ENCODE results near the gene DHX38. TPM values are rescaled to one million over a fixed set of nuclear protein-coding genes. Genes with fewer than 3 reads are reported as not detected.

The DHX38 gene
- total and polyA plus RNA-seq, 7 experiments from 2014 or later = 21.6 to 113 (median 90.4) TPM

DNA sequence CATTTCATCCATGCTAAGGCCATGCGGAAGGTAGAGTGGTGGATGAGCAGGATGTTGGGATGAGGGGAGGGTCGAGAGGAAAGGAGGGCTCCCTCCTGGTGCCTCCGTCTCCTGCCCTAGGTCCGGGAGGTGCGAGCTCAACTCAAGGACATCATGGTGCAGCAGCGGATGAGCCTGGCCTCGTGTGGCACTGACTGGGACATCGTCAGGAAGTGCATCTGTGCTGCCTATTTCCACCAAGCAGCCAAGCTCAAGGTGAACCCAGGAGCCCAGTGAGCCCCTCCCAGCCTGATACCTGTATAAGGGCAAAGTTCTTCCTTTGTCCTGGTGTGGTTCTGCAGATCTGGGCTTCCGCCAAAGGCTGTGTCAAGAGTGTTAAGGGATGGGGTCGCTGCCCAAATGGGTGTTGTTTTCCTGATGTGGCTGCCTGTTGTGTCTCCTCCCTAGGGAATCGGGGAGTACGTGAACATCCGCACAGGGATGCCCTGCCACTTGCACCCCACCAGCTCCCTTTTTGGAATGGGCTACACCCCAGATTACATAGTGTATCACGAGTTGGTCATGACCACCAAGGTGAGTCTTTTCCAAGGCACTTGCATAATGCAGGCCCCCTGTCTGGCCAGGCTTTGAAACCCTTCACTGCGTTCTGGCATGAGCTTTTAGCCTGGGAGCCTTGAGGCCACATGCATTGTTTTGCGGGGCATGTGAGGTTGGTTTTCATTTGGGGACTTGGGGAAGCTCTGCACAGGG lies 14.9 kb downstream of the DHX38 start:
- no peaks in the 10 kb centered on the region for H3K9me3 Mint-ChIP-seq
- intact Hi-C loops (cut with micrococcal nuclease) = no loop called here

GRCh38 chr16:72109300-72109699 lies 15.7 kb downstream of the DHX38 start:
- no peak overlapping the region for H3K4me3 Mint-ChIP-seq
- ChIA-PET POLR2A (no interaction called here), CTCF (no interaction called here)
- H3K4me3 ChIP-seq (ENCODE audit: low read length) = no peak overlapping the region
- H3K36me3 Mint-ChIP-seq = peaks cover 13 to 88% (median 39%) of the 10 kb centered on the region in 5 donors
- H3K4me1 Mint-ChIP-seq = no peaks in the 10 kb centered on the region
- intact Hi-C loops (cut with micrococcal nuclease) = no loop called here
- no peak overlapping the region for H3K27ac ChIP-seq (ENCODE audit: low read depth, low read length)
- H3K4me1 ChIP-seq (ENCODE audit: control insufficient read depth in 2 of 2, insufficient read depth in 2 of 2, low read length in 2 of 2) = no peaks in the 10 kb centered on the region
- DNase-seq (no peak), ATAC-seq (no peak)
- no peaks in the 10 kb centered on the region for H3K27me3 Mint-ChIP-seq
- H3K9me3 Mint-ChIP-seq = no peaks in the 10 kb centered on the region
- no peak overlapping the region for H3K27ac Mint-ChIP-seq
- H3K27me3 ChIP-seq (ENCODE audit: control insufficient read depth in 2 of 2, insufficient read depth in 2 of 2, low read length in 2 of 2) = no peaks in the 10 kb centered on the region
- H3K9me3 ChIP-seq (ENCODE audit: control insufficient read depth in 2 of 3, low read length in 3 of 3) = no peaks in the 10 kb centered on the region
- H3K36me3 ChIP-seq (ENCODE audit: control insufficient read depth in 2 of 3, insufficient read depth in 3 of 3, low read length in 3 of 3) = peaks cover 38 to 90% (median 46%) of the 10 kb centered on the region in 3 experiments

More for the DNA sequence above, 14.9 kb downstream of the DHX38 start:
- CTCF ChIA-PET = no interaction called here
- H3K36me3 Mint-ChIP-seq = peaks cover 13 to 95% (median 40%) of the 10 kb centered on the region in 5 donors
- Histone ChIP-seq H3K9me3 (ENCODE audit: control insufficient read depth in 2 of 3, low read length in 3 of 3) (no peaks in the 10 kb centered on the region), H3K4me3 (ENCODE audit: low read length) (no peak overlapping the region), H3K36me3 (ENCODE audit: control insufficient read depth in 2 of 3, insufficient read depth in 3 of 3, low read length in 3 of 3) (peaks cover 43 to 97% (median 48%) of the 10 kb centered on the region in 3 experiments), H3K4me1 (ENCODE audit: control insufficient read depth in 2 of 2, insufficient read depth in 2 of 2, low read length in 2 of 2) (no peaks in the 10 kb centered on the region), H3K27me3 (ENCODE audit: control insufficient read depth in 2 of 2, insufficient read depth in 2 of 2, low read length in 2 of 2) (no peaks in the 10 kb centered on the region), H3K27ac (ENCODE audit: low read depth, low read length) (no peak overlapping the region)
- DNase-seq (no peak), ATAC-seq (no peak)
- H3K27ac Mint-ChIP-seq = no peak overlapping the region
- POLR2A ChIA-PET = no interaction called here
- H3K4me3 Mint-ChIP-seq = no peak overlapping the region
- H3K27me3 Mint-ChIP-seq = no peaks in the 10 kb centered on the region
- peaks cover 0 to under 1% (median 0%) of the 10 kb centered on the region in 7 donors for H3K4me1 Mint-ChIP-seq

- DNase-seq (no peak), ATAC-seq (no peak)
- no peak overlapping the region for H3K4me3 Mint-ChIP-seq
- H3K27me3 ChIP-seq (ENCODE audit: control insufficient read depth in 2 of 2, insufficient read depth in 2 of 2, low read length in 2 of 2) = no peaks in the 10 kb centered on the region
- H3K27ac ChIP-seq (ENCODE audit: low read depth, low read length) = no peak overlapping the region
- H3K36me3 Mint-ChIP-seq = peaks cover 13 to 87% (median 39%) of the 10 kb centered on the region in 5 donors
- H3K4me1 ChIP-seq (ENCODE audit: control insufficient read depth in 2 of 2, insufficient read depth in 2 of 2, low read length in 2 of 2) = no peaks in the 10 kb centered on the region
- H3K9me3 ChIP-seq (ENCODE audit: control insufficient read depth in 2 of 3, low read length in 3 of 3) = no peaks in the 10 kb centered on the region
- ChIA-PET CTCF (no interaction called here), POLR2A (no interaction called here)
- intact Hi-C loops (cut with micrococcal nuclease) = no loop called here
- H3K4me1 Mint-ChIP-seq = no peaks in the 10 kb centered on the region
- no peak overlapping the region for H3K27ac Mint-ChIP-seq
- no peaks in the 10 kb centered on the region for H3K9me3 Mint-ChIP-seq
- H3K27me3 Mint-ChIP-seq = no peaks in the 10 kb centered on the region
- no peak overlapping the region for H3K4me3 ChIP-seq (ENCODE audit: low read length)
- H3K36me3 ChIP-seq (ENCODE audit: control insufficient read depth in 2 of 3, insufficient read depth in 3 of 3, low read length in 3 of 3) = peaks cover 34 to 84% (median 44%) of the 10 kb centered on the region in 3 experiments
Observed at GRCh38 chr16:72109966-72110530, 16.4 kb downstream of the DHX38 start.

GRCh38 chr16:72110662-72111615 lies 17.3 kb downstream of the DHX38 start:
- intact Hi-C loops (cut with micrococcal nuclease) = no loop called here
- H3K4me1 Mint-ChIP-seq = no peaks in the 10 kb centered on the region

DNA sequence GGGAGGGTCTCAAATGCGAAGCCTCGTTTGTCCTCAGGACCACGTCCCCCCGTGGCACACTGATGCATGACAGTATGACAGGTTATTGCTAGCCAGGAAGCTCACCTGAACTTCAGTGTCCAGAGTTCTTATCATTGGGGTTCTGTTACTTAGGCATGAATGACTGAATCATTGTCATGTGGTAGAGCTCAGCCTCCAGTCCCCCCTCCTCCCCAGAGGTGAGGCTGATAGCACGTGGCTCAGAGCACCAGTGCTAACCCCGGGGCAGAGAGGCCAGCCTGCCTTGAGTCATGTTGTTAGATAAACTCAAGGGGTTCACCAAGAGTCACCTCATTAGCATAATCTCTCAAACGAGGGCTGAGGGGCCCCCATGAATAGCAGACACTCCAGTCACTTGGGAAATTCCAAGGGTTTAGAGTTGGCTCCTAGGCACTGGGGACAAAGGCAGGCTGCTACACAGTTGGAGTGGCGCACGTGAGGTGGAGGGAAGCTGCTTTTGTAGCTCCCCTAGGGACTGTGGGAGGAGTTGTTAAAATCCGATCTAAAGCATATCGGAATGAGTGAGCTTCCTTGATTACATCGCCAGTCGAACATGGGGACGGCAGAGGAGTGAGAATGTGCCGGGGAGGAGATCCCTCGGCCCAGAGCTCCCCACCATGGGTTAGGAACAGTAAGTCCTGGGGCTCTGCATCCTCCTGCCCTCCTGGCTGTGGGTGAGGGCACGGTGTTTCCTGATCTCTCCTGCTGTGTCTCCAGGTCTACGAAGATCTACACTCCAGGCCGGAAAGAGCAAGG lies 18.2 kb downstream of the DHX38 start:
- no peak overlapping the region for H3K27ac Mint-ChIP-seq
- H3K27me3 Mint-ChIP-seq = no peaks in the 10 kb centered on the region
- H3K36me3 Mint-ChIP-seq = peaks cover 13 to 69% (median 24%) of the 10 kb centered on the region in 5 donors
- intact Hi-C loops (cut with micrococcal nuclease) = no loop called here
- ATAC-seq = no peak
- ChIA-PET POLR2A (interaction anchor here (0.9 kb wide), 1 partner anchor 18 kb away, joined by 3 read pairs; no protein-coding TSS in a partner anchor), CTCF (no interaction called here)
- Histone ChIP-seq H3K4me1 (ENCODE audit: control insufficient read depth in 2 of 2, insufficient read depth in 2 of 2, low read length in 2 of 2) (no peaks in the 10 kb centered on the region), H3K9me3 (ENCODE audit: control insufficient read depth in 2 of 3, low read length in 3 of 3) (no peaks in the 10 kb centered on the region), H3K36me3 (ENCODE audit: control insufficient read depth in 2 of 3, insufficient read depth in 3 of 3, low read length in 3 of 3) (peaks cover 19 to 66% (median 30%) of the 10 kb centered on the region in 3 experiments), H3K4me3 (ENCODE audit: low read length) (no peak overlapping the region), H3K27me3 (ENCODE audit: control insufficient read depth in 2 of 2, insufficient read depth in 2 of 2, low read length in 2 of 2) (no peaks in the 10 kb centered on the region), H3K27ac (ENCODE audit: low read depth, low read length) (no peak overlapping the region)
- no peaks in the 10 kb centered on the region for H3K4me1 Mint-ChIP-seq
- H3K9me3 Mint-ChIP-seq = no peaks in the 10 kb centered on the region
- no peak overlapping the region for H3K4me3 Mint-ChIP-seq
- no peak for DNase-seq

More at GRCh38 chr16:72110662-72111615, 17.3 kb downstream of the DHX38 start:
- no peaks in the 10 kb centered on the region for H3K27me3 Mint-ChIP-seq
- no peak for DNase-seq
- H3K36me3 Mint-ChIP-seq = peaks cover 13 to 78% (median 31%) of the 10 kb centered on the region in 5 donors
- no peaks in the 10 kb centered on the region for H3K4me1 ChIP-seq (ENCODE audit: control insufficient read depth in 2 of 2, insufficient read depth in 2 of 2, low read length in 2 of 2)
- ChIA-PET POLR2A (interaction anchor here (0.9 kb wide), 1 partner anchor 17 kb away, joined by 3 read pairs; no protein-coding TSS in a partner anchor), CTCF (no interaction called here)
- peaks cover 26 to 76% (median 35%) of the 10 kb centered on the region in 3 experiments for H3K36me3 ChIP-seq (ENCODE audit: control insufficient read depth in 2 of 3, insufficient read depth in 3 of 3, low read length in 3 of 3)
- H3K9me3 Mint-ChIP-seq = no peaks in the 10 kb centered on the region
- H3K9me3 ChIP-seq (ENCODE audit: control insufficient read depth in 2 of 3, low read length in 3 of 3) = no peaks in the 10 kb centered on the region
- no peak for ATAC-seq
- H3K27me3 ChIP-seq (ENCODE audit: control insufficient read depth in 2 of 2, insufficient read depth in 2 of 2, low read length in 2 of 2) = no peaks in the 10 kb centered on the region
- H3K27ac ChIP-seq (ENCODE audit: low read depth, low read length) = no peak overlapping the region
- no peak overlapping the region for H3K27ac Mint-ChIP-seq
- H3K4me3 ChIP-seq (ENCODE audit: low read length) = no peak overlapping the region
- no peak overlapping the region for H3K4me3 Mint-ChIP-seq

DNA sequence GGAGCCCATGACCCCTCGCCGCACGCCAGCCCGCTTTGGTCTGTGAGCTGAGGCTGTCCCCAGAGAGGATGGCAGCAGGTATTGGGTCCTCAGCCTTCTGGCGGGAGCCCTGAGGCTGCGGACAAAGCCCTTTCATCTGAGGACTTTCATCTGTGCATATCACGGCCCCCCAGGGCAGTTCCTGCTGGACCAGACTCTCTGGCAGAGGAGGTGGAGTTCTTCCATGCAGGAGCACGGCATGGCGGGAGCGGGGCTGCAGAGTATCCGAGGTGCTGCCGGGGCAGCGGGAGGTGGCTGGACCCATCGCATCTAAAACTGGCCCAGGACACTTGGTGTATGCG lies 18.8 kb downstream of the DHX38 start:
- no peak overlapping the region for H3K27ac Mint-ChIP-seq
- Histone ChIP-seq H3K27me3 (ENCODE audit: control insufficient read depth in 2 of 2, insufficient read depth in 2 of 2, low read length in 2 of 2) (no peaks in the 10 kb centered on the region), H3K4me3 (ENCODE audit: low read length) (no peak overlapping the region), H3K9me3 (ENCODE audit: control insufficient read depth in 2 of 3, low read length in 3 of 3) (no peaks in the 10 kb centered on the region), H3K27ac (ENCODE audit: low read depth, low read length) (no peak overlapping the region), H3K4me1 (ENCODE audit: control insufficient read depth in 2 of 2, insufficient read depth in 2 of 2, low read length in 2 of 2) (no peaks in the 10 kb centered on the region), H3K36me3 (ENCODE audit: control insufficient read depth in 2 of 3, insufficient read depth in 3 of 3, low read length in 3 of 3) (peaks cover 19 to 61% (median 24%) of the 10 kb centered on the region in 3 experiments)
- H3K9me3 Mint-ChIP-seq = no peaks in the 10 kb centered on the region
- DNase-seq (no peak), ATAC-seq (no peak)
- intact Hi-C loops (cut with micrococcal nuclease) = no loop called here
- no peaks in the 10 kb centered on the region for H3K27me3 Mint-ChIP-seq
- no peaks in the 10 kb centered on the region for H3K4me1 Mint-ChIP-seq
- ChIA-PET POLR2A (no interaction called here), CTCF (no interaction called here)
- H3K4me3 Mint-ChIP-seq = no peak overlapping the region
- H3K36me3 Mint-ChIP-seq = peaks cover 13 to 63% (median 21%) of the 10 kb centered on the region in 5 donors

Measured in naive thymus-derived CD4-positive, alpha-beta T cell (primary cell).